ENCODE results near the gene B9D1. TPM values are rescaled to one million over a fixed set of nuclear protein-coding genes. Genes with fewer than 3 reads are reported as not detected.

Gene B9D1
- total RNA-seq, 2 donors from 2014 or later: 37.7 to 42.8 TPM

DNA sequence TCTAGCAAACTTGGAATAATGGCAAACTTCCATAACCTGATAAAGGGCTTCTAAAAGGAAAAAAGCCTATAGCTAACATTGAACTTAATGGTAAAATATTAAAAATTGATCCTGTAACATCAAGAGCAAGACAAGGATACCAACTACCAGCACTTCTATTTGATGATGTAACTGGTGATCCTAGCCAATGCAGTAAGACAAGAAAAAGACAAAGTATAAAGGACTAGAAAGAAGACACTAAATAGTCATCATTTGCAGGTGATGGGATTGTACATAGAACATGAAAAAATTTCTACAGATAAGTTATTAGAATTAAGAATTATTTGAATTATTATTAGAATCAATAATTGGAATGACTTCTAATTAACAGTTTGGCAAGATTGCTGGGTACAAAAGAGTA, 37.0 kb downstream of the B9D1 start:
- Mint-ChIP-seq H3K27me3 (ENCODE audit: insufficient read depth) (no peaks in the 10 kb centered on the region), H3K9me3 (peaks cover 17% of the 10 kb centered on the region), H3K4me1 (peaks cover 9% of the 10 kb centered on the region), H3K27ac (no peak overlapping the region), H3K4me3 (no peak overlapping the region), H3K36me3 (ENCODE audit: low read depth) (peaks cover 58% of the 10 kb centered on the region)
- no peak overlapping the region for H3K9ac ChIP-seq (ENCODE audit: extremely low read depth, low read length, poor library complexity, severe bottlenecking)
- H3K27ac ChIP-seq (ENCODE audit: low read depth, low read length): no peak overlapping the region
- peak overlapping the region; percentile 33 for H3K4me3 ChIP-seq (ENCODE audit: low read length)
- peaks cover 49% of the 10 kb centered on the region for H3K36me3 ChIP-seq (ENCODE audit: control insufficient read depth, insufficient read depth, low read length)
- no peaks in the 10 kb centered on the region for H3K4me1 ChIP-seq (ENCODE audit: control insufficient read depth, insufficient read depth, low read length)
- no peaks in the 10 kb centered on the region for H3K27me3 ChIP-seq (ENCODE audit: control insufficient read depth, insufficient read depth, low read length, poor library complexity, severe bottlenecking)
- peaks cover 15% of the 10 kb centered on the region for H3K9me3 ChIP-seq (ENCODE audit: control insufficient read depth, low read length)
- no peak for DNase-seq
- TF ChIP-seq, protein P1, sequence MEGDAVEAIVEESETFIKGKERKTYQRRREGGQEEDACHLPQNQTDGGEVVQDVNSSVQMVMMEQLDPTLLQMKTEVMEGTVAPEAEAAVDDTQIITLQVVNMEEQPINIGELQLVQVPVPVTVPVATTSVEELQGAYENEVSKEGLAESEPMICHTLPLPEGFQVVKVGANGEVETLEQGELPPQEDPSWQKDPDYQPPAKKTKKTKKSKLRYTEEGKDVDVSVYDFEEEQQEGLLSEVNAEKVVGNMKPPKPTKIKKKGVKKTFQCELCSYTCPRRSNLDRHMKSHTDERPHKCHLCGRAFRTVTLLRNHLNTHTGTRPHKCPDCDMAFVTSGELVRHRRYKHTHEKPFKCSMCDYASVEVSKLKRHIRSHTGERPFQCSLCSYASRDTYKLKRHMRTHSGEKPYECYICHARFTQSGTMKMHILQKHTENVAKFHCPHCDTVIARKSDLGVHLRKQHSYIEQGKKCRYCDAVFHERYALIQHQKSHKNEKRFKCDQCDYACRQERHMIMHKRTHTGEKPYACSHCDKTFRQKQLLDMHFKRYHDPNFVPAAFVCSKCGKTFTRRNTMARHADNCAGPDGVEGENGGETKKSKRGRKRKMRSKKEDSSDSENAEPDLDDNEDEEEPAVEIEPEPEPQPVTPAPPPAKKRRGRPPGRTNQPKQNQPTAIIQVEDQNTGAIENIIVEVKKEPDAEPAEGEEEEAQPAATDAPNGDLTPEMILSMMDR (conservative IDR thresholded peaks at IDR 0.05): no peak

DNA sequence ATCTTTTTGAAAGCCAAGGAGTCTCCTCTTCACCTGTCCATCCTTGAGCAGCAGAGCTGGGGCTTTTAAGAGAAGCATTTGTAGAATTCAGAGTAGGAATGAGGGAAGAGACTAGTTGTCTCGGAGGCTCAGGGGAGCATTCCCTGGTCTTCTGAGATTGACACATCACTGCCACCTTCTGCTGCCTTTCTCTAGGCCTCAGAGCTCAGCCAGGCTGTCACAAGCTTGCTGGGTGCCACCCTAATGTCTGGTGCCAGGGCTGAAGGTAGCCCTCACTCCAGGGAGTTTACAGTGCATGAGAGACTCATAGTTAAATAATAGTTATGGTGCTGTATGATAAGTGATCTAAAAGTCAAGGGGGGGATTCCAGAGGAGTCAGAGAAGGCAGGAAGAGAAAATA, 39.7 kb downstream of the B9D1 start:
- WGBS, 2 experiments (ENCODE audit: insufficient coverage in 1 of 2, insufficient read length in 1 of 2): 95% methylated on average over 1 of the region's 1 CpG; no CpG with 5 or more reads in 1 of the 2 experiments

DNA sequence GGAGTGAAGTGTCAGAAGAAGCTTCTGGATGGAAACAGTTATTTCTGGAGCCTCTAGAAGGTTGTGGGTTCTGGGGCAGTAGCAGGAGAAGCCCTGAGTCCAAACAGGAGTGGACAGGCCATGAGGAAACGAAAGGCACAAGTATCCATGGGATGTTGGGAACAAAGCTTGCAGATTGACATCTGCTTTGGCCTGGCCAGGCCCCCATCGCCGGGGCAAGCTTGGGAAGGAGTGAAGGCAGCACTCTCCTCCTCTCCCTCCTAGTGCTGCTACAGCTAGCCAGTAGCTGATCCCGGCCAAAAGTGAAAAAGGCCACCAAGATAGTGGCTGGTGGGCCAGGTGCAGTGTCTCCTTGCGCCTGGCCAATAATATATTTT, 40.4 kb downstream of the B9D1 start:
- TF ChIP-seq, protein P1 (conservative IDR thresholded peaks at IDR 0.05): peak; percentile 37
- Histone ChIP-seq H3K9me3 (ENCODE audit: control insufficient read depth, low read length) (peaks cover 15% of the 10 kb centered on the region), H3K4me1 (ENCODE audit: control insufficient read depth, insufficient read depth, low read length) (no peaks in the 10 kb centered on the region), H3K4me3 (ENCODE audit: low read length) (no peak overlapping the region), H3K36me3 (ENCODE audit: control insufficient read depth, insufficient read depth, low read length) (peaks cover 41% of the 10 kb centered on the region), H3K9ac (ENCODE audit: extremely low read depth, low read length, poor library complexity, severe bottlenecking) (no peak overlapping the region), H3K27ac (ENCODE audit: low read depth, low read length) (no peak overlapping the region), H3K27me3 (ENCODE audit: control insufficient read depth, insufficient read depth, low read length, poor library complexity, severe bottlenecking) (no peaks in the 10 kb centered on the region)
- no peak overlapping the region for H3K27ac Mint-ChIP-seq
- no peaks in the 10 kb centered on the region for H3K27me3 Mint-ChIP-seq (ENCODE audit: insufficient read depth)
- no peak for DNase-seq
- H3K4me1 Mint-ChIP-seq: peaks cover 16% of the 10 kb centered on the region
- H3K9me3 Mint-ChIP-seq: peaks cover 17% of the 10 kb centered on the region
- WGBS, 2 experiments (ENCODE audit: insufficient coverage in 1 of 2, insufficient read length in 1 of 2): 98 to 100% methylated on average over 4 to 5 of the region's 5 CpGs
- H3K36me3 Mint-ChIP-seq (ENCODE audit: low read depth): peaks cover 50% of the 10 kb centered on the region
- H3K4me3 Mint-ChIP-seq: no peak overlapping the region

More for the DNA sequence above, 39.7 kb downstream of the B9D1 start:
- Mint-ChIP-seq H3K27ac (no peak overlapping the region), H3K27me3 (ENCODE audit: insufficient read depth) (no peaks in the 10 kb centered on the region), H3K36me3 (ENCODE audit: low read depth) (peaks cover 51% of the 10 kb centered on the region), H3K9me3 (peaks cover 17% of the 10 kb centered on the region), H3K4me3 (no peak overlapping the region), H3K4me1 (peaks cover 9% of the 10 kb centered on the region)
- Histone ChIP-seq H3K9ac (ENCODE audit: extremely low read depth, low read length, poor library complexity, severe bottlenecking) (no peak overlapping the region), H3K4me1 (ENCODE audit: control insufficient read depth, insufficient read depth, low read length) (no peaks in the 10 kb centered on the region), H3K9me3 (ENCODE audit: control insufficient read depth, low read length) (peaks cover 15% of the 10 kb centered on the region), H3K4me3 (ENCODE audit: low read length) (no peak overlapping the region), H3K27ac (ENCODE audit: low read depth, low read length) (no peak overlapping the region), H3K27me3 (ENCODE audit: control insufficient read depth, insufficient read depth, low read length, poor library complexity, severe bottlenecking) (no peaks in the 10 kb centered on the region), H3K36me3 (ENCODE audit: control insufficient read depth, insufficient read depth, low read length) (peaks cover 41% of the 10 kb centered on the region)
- TF ChIP-seq, protein P1 (conservative IDR thresholded peaks at IDR 0.05): no peak
- DNase-seq: peak; percentile 40
